ENCODE measurements around the gene CFAP100. TPM values are rescaled to one million over a fixed set of nuclear protein-coding genes. Genes with fewer than 3 reads are reported as not detected.

Gene CFAP100
- total RNA-seq, 1 experiment from 2014 or later = not detected

DNA sequence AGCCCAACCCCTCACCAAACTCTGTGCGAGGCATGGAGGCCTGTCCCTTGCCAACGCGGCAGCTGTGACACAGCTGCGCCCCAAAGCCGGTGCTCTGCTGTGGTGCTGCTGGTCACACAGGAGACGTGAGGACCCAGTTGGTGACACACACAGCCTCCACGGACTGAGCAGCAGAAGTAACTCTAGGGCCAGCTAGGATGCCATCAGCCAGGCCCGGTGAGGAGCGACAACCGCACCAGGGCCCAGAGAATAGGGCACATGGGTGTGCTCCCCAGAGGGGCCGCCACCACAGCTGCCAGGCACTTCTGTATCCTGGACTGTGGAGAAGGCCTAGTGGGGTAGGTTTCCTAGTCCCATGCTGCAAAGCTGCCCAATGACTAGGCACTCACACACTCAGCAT is 70.3 kb downstream of the CFAP100 start:
- Histone ChIP-seq H3K9me2 (ENCODE audit: insufficient read depth) (no peaks in the 10 kb centered on the region), H3K9me3 (ENCODE audit: control insufficient read depth in 1 of 2, insufficient read depth in 1 of 2, low read depth in 1 of 2, low read length in 2 of 2) (no peaks in the 10 kb centered on the region), H3K27me3 (ENCODE audit: insufficient read depth, low read length) (no peaks in the 10 kb centered on the region), H3K4me2 (ENCODE audit: low read length) (no peak overlapping the region), H2AFZ (ENCODE audit: low read depth, low read length, poor library complexity, severe bottlenecking) (no peak overlapping the region), H3K27ac (ENCODE audit: low read depth, low read length) (no peak overlapping the region), H3K36me3 (ENCODE audit: control insufficient read depth in 1 of 2, insufficient read depth in 2 of 2, low read length in 2 of 2) (peaks cover 70% of the 10 kb centered on the region in 2 experiments; a peak in 3 of 4 replicates), H3K9ac (ENCODE audit: low read length) (no peak overlapping the region), H4K20me1 (ENCODE audit: insufficient read depth) (no peaks in the 10 kb centered on the region), H3K79me2 (ENCODE audit: insufficient read depth, low read length) (peaks cover 46% of the 10 kb centered on the region), H3K4me1 (ENCODE audit: control insufficient read depth in 1 of 2, insufficient read depth in 2 of 2, low read length in 2 of 2) (no peaks in the 10 kb centered on the region), H3K4me3 (replicated peaks in 1 of 2; ENCODE audit: low read depth in 1 of 2, low read length in 2 of 2) (no peak overlapping the region)
- no TSS peak for BruUV-seq (replicated peaks)
- CTCF ChIA-PET = no interaction called here
- TF ChIP-seq EGR1 (IDR thresholded peaks at IDR 0.05; ENCODE audit: low read depth) (no peak), TCF7L2 (IDR thresholded peaks at IDR 0.05; ENCODE audit: borderline replicate concordance, extremely low read depth, insufficient read depth, insufficient read length) (no peak), EZH2 (IDR thresholded peaks at IDR 0.05) (no peak)
- POLR2A ChIA-PET = no interaction called here
- RAD21 ChIA-PET (ENCODE audit: low non-redundant PET in 1 of 2, low total read pairs in 2 of 2, uncharacterized antibody in 2 of 2, unreplicated experiment in 2 of 2) = no interaction called here
- intact Hi-C loops (cut with micrococcal nuclease) = no loop called here
- no peak for DNase-seq (ENCODE audit: low read depth, low spot score)
- ATAC-seq = no peak

DNA sequence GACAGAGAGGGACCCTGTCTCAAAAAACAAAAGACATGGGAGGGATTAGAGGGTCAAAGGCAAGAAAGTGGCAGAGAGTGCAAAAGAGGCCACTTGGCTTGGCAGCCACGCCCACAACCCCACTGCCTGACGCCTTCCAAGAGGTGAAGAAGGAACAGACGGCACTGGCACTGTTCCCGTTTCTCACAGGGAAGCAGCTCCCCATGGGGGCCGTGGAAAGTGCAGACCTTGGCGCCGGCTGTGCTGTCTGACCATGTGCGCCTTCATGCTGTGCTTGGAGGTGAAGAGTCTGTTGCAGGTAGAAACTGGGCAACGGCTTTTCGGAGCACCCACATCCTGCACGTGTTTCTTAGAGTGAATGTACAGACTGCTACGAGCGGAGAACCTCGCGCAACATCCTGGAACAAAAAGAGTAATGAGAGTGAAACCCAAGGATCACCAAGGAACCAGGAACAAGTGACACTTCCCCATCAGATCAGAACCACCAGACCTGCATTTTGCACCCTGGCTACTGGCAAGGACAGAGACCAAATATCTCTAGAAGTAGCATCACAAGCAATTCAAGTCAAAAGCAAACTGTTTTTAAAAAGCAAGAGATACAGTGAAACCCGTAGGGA is 71.3 kb downstream of the CFAP100 start:
- peaks cover 49% of the 10 kb centered on the region for H3K79me2 ChIP-seq (ENCODE audit: insufficient read depth, low read length)
- ATAC-seq = no peak

More for the DNA sequence above, 71.3 kb downstream of the CFAP100 start:
- no peaks in the 10 kb centered on the region for H3K9me3 ChIP-seq (ENCODE audit: control insufficient read depth in 1 of 2, insufficient read depth in 1 of 2, low read depth in 1 of 2, low read length in 2 of 2)
- no peak overlapping the region for H3K9ac ChIP-seq (ENCODE audit: low read length)
- TF ChIP-seq POLR2A (IDR thresholded peaks at IDR 0.05; ENCODE audit: borderline replicate concordance, extremely low read depth, insufficient read depth, insufficient read length) (no peak), FOSL1 (IDR thresholded peaks at IDR 0.05; ENCODE audit: low read depth) (no peak)
- ChIA-PET CTCF (no interaction called here), RAD21 (ENCODE audit: low non-redundant PET in 1 of 2, low total read pairs in 2 of 2, uncharacterized antibody in 2 of 2, unreplicated experiment in 2 of 2) (no interaction called here), POLR2A (no interaction called here)
- H3K27me3 ChIP-seq (ENCODE audit: insufficient read depth, low read length) = no peaks in the 10 kb centered on the region
- BruUV-seq (replicated peaks) = no TSS peak
- peaks cover 70 to 71% of the 10 kb centered on the region in 2 experiments; a peak in 3 of 4 replicates for H3K36me3 ChIP-seq (ENCODE audit: control insufficient read depth in 1 of 2, insufficient read depth in 2 of 2, low read length in 2 of 2)
- no peak for DNase-seq (ENCODE audit: low read depth, low spot score)
- no peak overlapping the region for H3K27ac ChIP-seq (ENCODE audit: low read depth, low read length)
- no peaks in the 10 kb centered on the region for H4K20me1 ChIP-seq (ENCODE audit: insufficient read depth)
- H3K9me2 ChIP-seq (ENCODE audit: insufficient read depth) = no peaks in the 10 kb centered on the region
- H3K4me1 ChIP-seq (ENCODE audit: control insufficient read depth in 1 of 2, insufficient read depth in 2 of 2, low read length in 2 of 2) = no peaks in the 10 kb centered on the region
- no peak overlapping the region for H3K4me2 ChIP-seq (ENCODE audit: low read length)
- no peak overlapping the region for H3K4me3 ChIP-seq (replicated peaks in 1 of 2; ENCODE audit: low read depth in 1 of 2, low read length in 2 of 2)
- intact Hi-C loops (cut with micrococcal nuclease) = no loop called here
- no peak overlapping the region for H2AFZ ChIP-seq (ENCODE audit: low read depth, low read length, poor library complexity, severe bottlenecking)
